ENCODE data around the gene RPS6KB1. TPM values are rescaled to one million over a fixed set of nuclear protein-coding genes. Genes with fewer than 3 reads are reported as not detected.
"Not testable (repeated sequence)": the region's sequence is repeated elsewhere in the genome, so short reads cannot be mapped to it uniquely, and the experiment has no call there.

The RPS6KB1 gene
- total RNA-seq, 2 donors from 2014 or later = 24.1 to 26.8 TPM

DNA sequence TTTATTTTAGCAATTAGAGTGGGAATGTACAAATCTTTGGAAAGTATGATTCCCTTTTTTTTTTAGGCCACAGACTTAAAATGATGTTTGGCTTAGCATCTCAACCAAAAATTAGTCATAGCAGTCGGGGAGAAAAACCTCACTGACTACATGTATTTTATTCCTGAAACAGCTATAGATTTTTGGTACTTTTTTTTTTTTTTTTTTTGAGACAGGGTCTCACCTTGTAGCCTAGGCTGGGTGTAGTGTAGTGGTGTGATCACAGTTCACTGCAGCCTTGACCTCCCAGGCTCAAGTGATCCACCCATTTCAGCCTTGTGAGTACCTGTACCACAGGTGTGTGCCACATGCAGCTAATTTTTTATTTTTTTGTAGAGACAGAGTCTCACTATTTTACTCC lies 48.2 kb downstream of the RPS6KB1 start:
- Histone ChIP-seq H3K4me3 (no peak overlapping the region), H3K27ac (no peak overlapping the region), H3K36me3 (no peaks in the 10 kb centered on the region), H3K9ac (ENCODE audit: low read depth in 2 of 2, low read length in 2 of 2) (no peak overlapping the region), H3K27me3 (no peaks in the 10 kb centered on the region), H3K9me3 (no peaks in the 10 kb centered on the region), H3K4me1 (no peaks in the 10 kb centered on the region)
- DNase-seq = no peak
- intact Hi-C loops (cut with DNase I) = no loop called here
- TF ChIP-seq, protein P1, sequence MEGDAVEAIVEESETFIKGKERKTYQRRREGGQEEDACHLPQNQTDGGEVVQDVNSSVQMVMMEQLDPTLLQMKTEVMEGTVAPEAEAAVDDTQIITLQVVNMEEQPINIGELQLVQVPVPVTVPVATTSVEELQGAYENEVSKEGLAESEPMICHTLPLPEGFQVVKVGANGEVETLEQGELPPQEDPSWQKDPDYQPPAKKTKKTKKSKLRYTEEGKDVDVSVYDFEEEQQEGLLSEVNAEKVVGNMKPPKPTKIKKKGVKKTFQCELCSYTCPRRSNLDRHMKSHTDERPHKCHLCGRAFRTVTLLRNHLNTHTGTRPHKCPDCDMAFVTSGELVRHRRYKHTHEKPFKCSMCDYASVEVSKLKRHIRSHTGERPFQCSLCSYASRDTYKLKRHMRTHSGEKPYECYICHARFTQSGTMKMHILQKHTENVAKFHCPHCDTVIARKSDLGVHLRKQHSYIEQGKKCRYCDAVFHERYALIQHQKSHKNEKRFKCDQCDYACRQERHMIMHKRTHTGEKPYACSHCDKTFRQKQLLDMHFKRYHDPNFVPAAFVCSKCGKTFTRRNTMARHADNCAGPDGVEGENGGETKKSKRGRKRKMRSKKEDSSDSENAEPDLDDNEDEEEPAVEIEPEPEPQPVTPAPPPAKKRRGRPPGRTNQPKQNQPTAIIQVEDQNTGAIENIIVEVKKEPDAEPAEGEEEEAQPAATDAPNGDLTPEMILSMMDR (IDR thresholded peaks at IDR 0.05) = no peak

DNA sequence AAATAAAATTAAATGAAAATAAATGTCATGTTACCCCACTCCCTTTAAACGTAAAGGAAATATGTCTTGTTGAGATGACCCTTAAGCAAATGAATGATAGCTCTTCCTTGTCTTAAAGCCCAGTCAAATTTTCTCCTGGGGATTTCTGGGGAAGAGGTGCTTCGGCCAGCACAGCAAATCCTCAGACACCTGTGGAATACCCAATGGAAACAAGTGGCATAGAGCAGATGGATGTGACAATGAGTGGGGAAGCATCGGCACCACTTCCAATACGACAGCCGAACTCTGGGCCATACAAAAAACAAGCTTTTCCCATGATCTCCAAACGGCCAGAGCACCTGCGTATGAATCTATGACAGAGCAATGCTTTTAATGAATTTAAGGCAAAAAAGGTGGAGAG lies 53.5 kb downstream of the RPS6KB1 start:
- H3K36me3 ChIP-seq; H3K27me3 ChIP-seq; intact Hi-C loops (cut with DNase I); H3K9me3 ChIP-seq; H3K27ac ChIP-seq; H3K4me3 ChIP-seq; H3K9ac ChIP-seq (ENCODE audit: low read depth in 2 of 2, low read length in 2 of 2); DNase-seq; H3K4me1 ChIP-seq: not testable (repeated sequence)

DNA sequence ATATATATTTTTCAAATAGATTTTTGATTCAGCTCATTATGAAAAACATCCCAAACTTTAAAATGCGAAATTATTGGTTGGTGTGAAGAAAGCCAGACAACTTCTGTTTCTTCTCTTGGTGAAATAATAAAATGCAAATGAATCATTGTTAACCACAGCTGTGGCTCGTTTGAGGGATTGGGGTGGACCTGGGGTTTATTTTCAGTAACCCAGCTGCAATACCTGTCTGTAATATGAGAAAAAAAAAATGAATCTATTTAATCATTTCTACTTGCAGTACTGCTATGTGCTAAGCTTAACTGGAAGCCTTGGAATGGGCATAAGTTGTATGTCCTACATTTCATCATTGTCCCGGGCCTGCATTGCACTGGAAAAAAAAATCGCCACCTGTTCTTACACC lies 54.4 kb downstream of the RPS6KB1 start:
- DNase-seq; H3K36me3 ChIP-seq; H3K9me3 ChIP-seq; H3K27ac ChIP-seq; H3K4me1 ChIP-seq; H3K27me3 ChIP-seq; H3K9ac ChIP-seq (ENCODE audit: low read depth in 2 of 2, low read length in 2 of 2); H3K4me3 ChIP-seq; intact Hi-C loops (cut with DNase I): not testable (repeated sequence)

DNA sequence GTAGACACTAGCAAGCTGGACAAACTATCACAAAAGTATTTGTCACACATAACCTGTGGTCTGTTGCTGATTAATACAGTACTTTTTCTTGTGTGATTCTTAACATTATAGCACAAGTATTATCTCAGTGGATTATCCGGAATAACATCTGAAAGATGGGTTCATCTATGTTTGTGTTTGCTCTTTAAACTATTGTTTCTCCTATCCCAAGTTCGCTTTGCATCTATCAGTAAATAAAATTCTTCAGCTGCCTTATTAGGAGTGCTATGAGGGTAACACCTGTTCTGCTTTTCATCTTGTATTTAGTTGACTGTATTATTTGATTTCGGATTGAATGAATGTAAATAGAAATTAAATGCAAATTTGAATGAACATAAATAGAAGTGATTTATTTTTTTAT lies 57.1 kb downstream of the RPS6KB1 start:
- H3K9ac ChIP-seq (ENCODE audit: low read depth in 2 of 2, low read length in 2 of 2) = no peak overlapping the region
- H3K36me3 ChIP-seq = no peaks in the 10 kb centered on the region
- no peaks in the 10 kb centered on the region for H3K9me3 ChIP-seq
- TF ChIP-seq, protein P1 (IDR thresholded peaks at IDR 0.05) = no peak
- DNase-seq = no peak
- intact Hi-C loops (cut with DNase I) = no loop called here
- no peaks in the 10 kb centered on the region for H3K4me1 ChIP-seq
- no peak overlapping the region for H3K27ac ChIP-seq
- H3K4me3 ChIP-seq = no peak overlapping the region
- no peaks in the 10 kb centered on the region for H3K27me3 ChIP-seq

DNA sequence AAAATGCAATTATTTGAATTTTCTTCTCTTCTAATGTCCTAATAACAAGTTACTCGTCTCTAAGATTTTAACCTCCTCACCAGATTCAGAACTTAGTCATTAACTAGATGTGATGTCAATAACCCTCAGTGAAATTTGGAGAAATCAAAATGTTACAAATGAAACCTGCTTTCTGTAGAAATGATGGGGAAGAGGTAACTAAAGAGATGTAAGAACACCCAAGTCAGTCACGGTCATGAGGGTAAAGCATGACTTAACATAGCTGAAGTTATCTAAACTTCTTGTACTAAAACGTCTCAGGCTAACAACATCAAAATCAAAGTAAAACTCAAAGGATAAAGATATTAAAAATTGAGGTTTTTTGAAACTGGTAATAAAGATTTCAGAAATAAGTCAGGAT lies 61.9 kb downstream of the RPS6KB1 start:
- no peak overlapping the region for H3K4me3 ChIP-seq
- H3K4me1 ChIP-seq = no peaks in the 10 kb centered on the region
- no peaks in the 10 kb centered on the region for H3K36me3 ChIP-seq
- H3K27me3 ChIP-seq = no peaks in the 10 kb centered on the region
- H3K9me3 ChIP-seq = no peaks in the 10 kb centered on the region
- TF ChIP-seq, protein P1 (IDR thresholded peaks at IDR 0.05) = no peak
- H3K27ac ChIP-seq = no peak overlapping the region
- no peak for DNase-seq
- intact Hi-C loops (cut with DNase I) = no loop called here
- H3K9ac ChIP-seq (ENCODE audit: low read depth in 2 of 2, low read length in 2 of 2) = no peak overlapping the region

DNA sequence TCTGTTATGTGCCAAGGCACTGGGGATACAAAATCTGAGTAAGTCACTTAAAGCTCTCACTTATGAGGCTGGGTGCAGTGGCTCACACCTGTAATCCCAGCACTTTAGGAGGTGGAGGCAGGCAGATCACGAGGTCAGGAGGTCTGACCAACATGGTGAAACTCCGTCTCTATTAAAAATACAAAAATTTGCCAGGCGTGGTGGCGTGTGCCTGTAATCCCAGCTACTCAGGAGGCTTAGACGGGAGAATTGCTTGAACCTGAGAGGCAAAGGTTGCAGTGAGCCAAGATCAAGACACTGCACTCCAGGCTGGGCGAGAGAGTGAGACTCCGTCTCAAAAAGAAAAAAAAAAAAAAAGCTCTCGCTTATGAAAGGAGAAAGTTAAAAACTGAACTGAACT lies 66.7 kb downstream of the RPS6KB1 start:
- H3K27me3 ChIP-seq; H3K4me1 ChIP-seq; H3K9me3 ChIP-seq; H3K9ac ChIP-seq (ENCODE audit: low read depth in 2 of 2, low read length in 2 of 2); H3K27ac ChIP-seq; DNase-seq; intact Hi-C loops (cut with DNase I); H3K4me3 ChIP-seq; H3K36me3 ChIP-seq: not testable (repeated sequence)

DNA sequence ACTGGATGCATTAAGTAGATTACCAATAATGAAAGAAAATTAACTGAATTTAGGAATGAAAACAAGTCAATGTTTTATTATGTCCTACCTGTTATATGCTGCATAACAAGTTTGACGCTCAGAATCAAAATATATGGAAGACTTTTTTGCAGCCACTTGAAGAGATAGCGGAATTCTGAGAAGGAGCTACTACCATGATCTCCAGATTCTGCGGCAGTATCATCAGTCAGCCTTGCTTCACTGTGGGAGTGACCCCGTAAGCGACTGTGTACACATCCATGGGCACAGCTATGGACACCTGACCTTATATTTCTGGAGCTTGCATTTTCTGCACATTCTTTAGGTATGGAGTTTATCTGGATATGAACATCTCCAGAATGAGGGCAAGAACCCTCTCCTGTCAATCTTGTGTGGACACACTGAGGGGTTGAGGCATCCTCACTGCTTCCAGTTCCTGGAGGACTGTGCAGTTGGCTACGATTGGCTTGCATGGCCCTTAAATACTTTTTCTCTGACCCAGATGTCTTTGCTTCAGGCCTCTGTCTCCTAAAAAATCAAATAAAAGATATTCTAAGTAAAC lies 69.9 kb downstream of the RPS6KB1 start:
- intact Hi-C loops (cut with DNase I) = no loop called here

More for the DNA sequence above, 69.9 kb downstream of the RPS6KB1 start:
- Histone ChIP-seq H3K27ac (no peak overlapping the region), H3K27me3 (no peaks in the 10 kb centered on the region), H3K36me3 (no peaks in the 10 kb centered on the region), H3K4me1 (no peaks in the 10 kb centered on the region), H3K9me3 (no peaks in the 10 kb centered on the region), H3K9ac (ENCODE audit: low read depth in 2 of 2, low read length in 2 of 2) (no peak overlapping the region), H3K4me3 (no peak overlapping the region)
- DNase-seq = no peak
- TF ChIP-seq, protein P1 (IDR thresholded peaks at IDR 0.05) = no peak
